Stimulated activated CD4-positive, alpha-beta T cell treated with anti-CD3 and anti-CD28 coated beads, Interleukin-4, amount 100 ng/mL, for 1 hour (primary cell): Measurements from ENCODE around the gene LYST.
"Not testable (repeated sequence)": the region's sequence is repeated elsewhere in the genome, so short reads cannot be mapped to it uniquely, and the experiment has no call there.

Experiments used
- DNase-seq: peaks from one replicate; pipeline ENCODE4 v3.0.0-alpha.2; 2020

Gene LYST

DNA sequence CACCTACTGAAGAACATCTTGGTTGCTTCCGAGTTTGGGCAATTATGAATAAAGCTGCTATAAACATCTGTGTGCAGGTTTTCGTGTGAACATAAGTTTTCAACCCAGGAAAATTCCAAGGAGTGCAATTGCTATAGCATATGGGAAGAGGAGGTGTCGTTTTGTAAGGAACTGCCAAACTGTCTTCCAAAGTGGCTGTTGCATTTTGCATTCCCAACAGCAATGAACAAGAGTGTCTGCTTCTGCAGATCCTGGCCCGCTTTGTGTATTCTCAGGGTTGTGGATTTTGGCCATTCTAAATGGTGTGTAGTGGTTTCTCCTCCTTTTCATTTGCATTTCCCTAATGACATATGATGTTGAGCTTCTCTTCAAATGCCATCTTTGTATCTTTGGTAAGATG is 240.9 kb downstream of the LYST start:
- DNase-seq, result no peak

- no peak for DNase-seq
These were observed 241.4 kb downstream of the LYST start for GRCh38 chr1:235625340-235625739.

- no peak for DNase-seq
These were observed 241.9 kb downstream of the LYST start for GRCh38 chr1:235624721-235625333.

GRCh38 chr1:235622936-235623779 is 243.5 kb downstream of the LYST start:
- DNase-seq, result no peak

DNA sequence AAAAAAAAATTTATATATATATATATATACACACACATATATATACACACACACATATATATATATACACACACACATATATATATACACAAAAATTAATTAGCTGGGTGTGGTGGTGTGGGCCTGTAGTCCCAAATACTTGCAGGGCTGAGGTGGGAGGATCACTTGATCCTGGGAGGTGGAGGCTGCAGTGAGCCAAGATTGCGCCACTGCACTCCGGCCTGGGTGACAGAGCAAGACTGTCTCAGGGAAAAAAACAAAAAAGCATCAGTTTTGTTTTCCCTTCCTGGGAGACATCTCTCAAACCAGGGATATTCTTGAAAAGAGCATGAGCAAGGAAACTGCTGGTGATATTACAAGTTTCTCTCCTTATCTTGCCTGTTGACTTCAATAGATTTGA is 247.6 kb downstream of the LYST start:
- not testable (repeated sequence) for DNase-seq

GRCh38 chr1:235617808-235618207 is 248.9 kb downstream of the LYST start:
- no peak for DNase-seq

- DNase-seq, result no peak
These were observed 249.6 kb downstream of the LYST start for GRCh38 chr1:235617140-235617539.

DNA sequence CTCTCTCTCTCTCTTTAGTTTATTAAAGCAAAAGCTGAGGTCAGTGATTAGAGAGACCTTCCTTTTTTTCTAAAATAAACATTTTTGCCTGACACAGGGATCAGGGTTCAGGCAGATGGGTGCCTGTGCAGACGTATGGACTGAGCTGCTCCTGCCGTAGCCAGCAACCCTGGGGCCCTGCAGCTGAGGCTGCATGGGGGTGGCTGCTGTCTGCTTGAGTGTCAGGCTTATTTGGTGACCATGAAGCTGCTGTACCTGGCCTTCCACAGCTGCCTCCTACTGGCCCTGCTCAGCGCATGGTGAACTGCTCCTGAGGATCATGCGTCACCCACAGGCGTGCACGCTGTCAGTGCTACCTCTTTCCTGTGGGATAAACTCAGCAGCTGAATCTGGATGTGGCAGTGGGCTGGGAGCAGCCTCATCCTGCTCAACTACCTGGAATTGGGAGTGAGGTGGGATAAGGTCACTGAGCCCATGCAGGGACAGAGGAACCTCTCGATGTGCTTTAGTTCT is 252.2 kb downstream of the LYST start:
- no peak for DNase-seq

GRCh38 chr1:235613602-235614001 is 253.1 kb downstream of the LYST start:
- no peak for DNase-seq

- DNase-seq, result no peak
These were observed 253.9 kb downstream of the LYST start for GRCh38 chr1:235612761-235613160.
